AG09309 (cell line): ENCODE measurements around the gene MYL12A.

Source experiments
- DNase-seq: peaks from one replicate; pipeline ENCODE4 v3.0.0-alpha.2; 2010; ENCODE audit warnings: low read depth
- H3K4me3 ChIP-seq: 2 replicates; pipeline ENCODE4 v1.5.1; 2011; ENCODE audit warnings: mild to moderate bottlenecking, low read depth, low read length, moderate library complexity; ENCODE audit not compliant: control insufficient read depth
- CTCF ChIP-seq: IDR thresholded peaks from 2 replicates; pipeline ENCODE4 v1.5.1; 2011; ENCODE audit warnings: mild to moderate bottlenecking, low read depth, low read length, inconsistent platforms; ENCODE audit not compliant: insufficient read depth, control insufficient read depth; ENCODE audit errors: missing control alignments

The MYL12A gene

GRCh38 chr18:3211236-3211992, 36.2 kb upstream of the MYL12A start:
- DNase-seq: no peak
- no peak for TF ChIP-seq CTCF
- no peak overlapping the region for H3K4me3 ChIP-seq

GRCh38 chr18:3212657-3213056, 34.9 kb upstream of the MYL12A start:
- TF ChIP-seq CTCF: no peak
- no peak for DNase-seq
- H3K4me3 ChIP-seq: no peak overlapping the region

GRCh38 chr18:3213300-3214059, 34.1 kb upstream of the MYL12A start:
- no peak for TF ChIP-seq CTCF
- no peak overlapping the region for H3K4me3 ChIP-seq
- no peak for DNase-seq

- no peak for DNase-seq
- no peak for TF ChIP-seq CTCF
- no peak overlapping the region for H3K4me3 ChIP-seq
Observed at GRCh38 chr18:3214855-3215637, 32.6 kb upstream of the MYL12A start.

GRCh38 chr18:3216987-3217386, 30.6 kb upstream of the MYL12A start:
- no peak overlapping the region for H3K4me3 ChIP-seq
- no peak for TF ChIP-seq CTCF
- DNase-seq: no peak

DNA sequence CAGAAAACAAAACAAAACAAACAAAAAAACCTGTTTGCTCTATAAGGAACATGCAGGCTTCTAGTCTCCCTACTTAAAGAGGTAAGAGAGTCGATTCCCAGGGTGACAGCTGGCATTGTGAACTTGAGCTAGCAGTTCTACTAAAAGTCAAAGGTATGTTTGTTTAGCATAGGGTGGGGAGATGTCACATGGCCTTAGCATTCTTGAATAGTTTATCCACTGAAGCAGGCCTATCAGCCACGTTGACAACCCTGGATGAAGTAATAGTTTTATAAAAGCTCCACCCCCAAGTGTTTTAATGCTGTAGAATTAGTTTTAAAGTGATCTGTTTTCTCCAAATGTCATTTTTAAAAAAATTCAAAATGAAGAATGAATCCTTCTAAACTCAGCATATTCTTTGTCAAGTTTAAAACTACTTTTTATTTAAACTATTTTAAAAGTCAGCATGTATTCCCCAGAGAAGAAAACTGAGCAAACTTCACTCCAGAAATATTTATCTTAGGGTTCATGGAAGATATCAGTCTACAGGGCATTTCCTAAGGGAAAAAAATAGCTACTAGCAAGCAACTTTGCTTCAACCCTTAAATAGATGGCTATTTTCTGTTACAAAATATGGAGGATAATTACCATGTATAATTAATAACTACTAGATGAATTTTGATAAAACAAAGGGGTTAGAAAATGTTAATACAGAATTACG, 29.5 kb upstream of the MYL12A start:
- H3K4me3 ChIP-seq: no peak overlapping the region
- TF ChIP-seq CTCF: no peak
- no peak for DNase-seq
